Stomach smooth muscle (tissue), 2 donors: ENCODE results near the gene MED12.

Experiments
- H3K27ac ChIP-seq: one replicate; pipeline ENCODE4 v1.7.0; 2013; ENCODE audit warnings: mild to moderate bottlenecking, low read length, inconsistent platforms
- H3K27me3 ChIP-seq, 2 donors: one replicate each; pipeline ENCODE4 v1.7.0; 2013; ENCODE audit warnings: low read length in 2 of 2; ENCODE audit not compliant: insufficient read depth in 2 of 2, control insufficient read depth in 1 of 2
- H3K36me3 ChIP-seq, 2 donors: one replicate each; pipeline ENCODE4 v1.7.0; 2013; ENCODE audit warnings: low read length in 2 of 2; ENCODE audit not compliant: control insufficient read depth in 2 of 2, insufficient read depth in 2 of 2
- H3K4me1 ChIP-seq: one replicate; pipeline ENCODE4 v1.7.0; 2013; ENCODE audit warnings: low read length; ENCODE audit not compliant: control insufficient read depth, insufficient read depth
- H3K4me3 ChIP-seq, 2 donors: one replicate each; pipeline ENCODE4 v1.7.0; 2013; ENCODE audit warnings: low read length in 2 of 2
- H3K9ac ChIP-seq, 2 donors: one replicate each; pipeline ENCODE4 v1.7.0; 2013; ENCODE audit warnings: low read length in 2 of 2, mild to moderate bottlenecking in 1 of 2
- H3K9me3 ChIP-seq, 2 donors: one replicate each; pipeline ENCODE4 v1.7.0; 2013; ENCODE audit warnings: low read length in 2 of 2; ENCODE audit not compliant: control insufficient read depth in 2 of 2
- donor health status: healthy.
- donor health status: Pancreatic carcinoma.

The MED12 gene

DNA sequence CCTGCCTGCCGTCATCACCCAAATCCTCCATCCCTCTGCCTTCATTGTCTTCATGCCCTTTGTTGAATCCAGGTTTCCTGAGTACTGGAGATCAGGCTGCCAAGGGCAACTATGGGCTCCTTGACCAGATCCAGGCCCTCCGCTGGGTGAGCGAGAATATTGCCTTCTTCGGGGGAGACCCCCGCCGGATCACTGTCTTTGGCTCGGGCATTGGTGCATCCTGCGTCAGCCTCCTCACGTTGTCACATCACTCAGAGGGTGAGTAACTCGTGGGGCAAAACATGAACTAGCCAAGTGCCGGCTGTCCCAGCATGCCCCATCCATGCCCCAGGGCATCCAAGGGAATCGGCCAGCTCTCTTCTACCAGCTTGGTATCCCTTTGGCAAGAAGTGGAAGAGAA lies 45.7 kb downstream of the MED12 start:
- Histone ChIP-seq H3K4me3 (no peak overlapping the region), H3K27me3 (peaks cover 0 to 14% of the 10 kb centered on the region in 2 donors), H3K9ac (no peak overlapping the region), H3K4me1 (no peaks in the 10 kb centered on the region), H3K36me3 (no peaks in the 10 kb centered on the region), H3K27ac (no peak overlapping the region), H3K9me3 (no peaks in the 10 kb centered on the region)

GRCh38 chrX:71166461-71166860 lies 48.1 kb downstream of the MED12 start:
- Histone ChIP-seq H3K9ac (no peak overlapping the region), H3K4me1 (no peaks in the 10 kb centered on the region), H3K36me3 (no peaks in the 10 kb centered on the region), H3K9me3 (no peaks in the 10 kb centered on the region), H3K27ac (no peak overlapping the region), H3K4me3 (no peak overlapping the region), H3K27me3 (peaks cover 0 to 16% of the 10 kb centered on the region in 2 donors)

DNA sequence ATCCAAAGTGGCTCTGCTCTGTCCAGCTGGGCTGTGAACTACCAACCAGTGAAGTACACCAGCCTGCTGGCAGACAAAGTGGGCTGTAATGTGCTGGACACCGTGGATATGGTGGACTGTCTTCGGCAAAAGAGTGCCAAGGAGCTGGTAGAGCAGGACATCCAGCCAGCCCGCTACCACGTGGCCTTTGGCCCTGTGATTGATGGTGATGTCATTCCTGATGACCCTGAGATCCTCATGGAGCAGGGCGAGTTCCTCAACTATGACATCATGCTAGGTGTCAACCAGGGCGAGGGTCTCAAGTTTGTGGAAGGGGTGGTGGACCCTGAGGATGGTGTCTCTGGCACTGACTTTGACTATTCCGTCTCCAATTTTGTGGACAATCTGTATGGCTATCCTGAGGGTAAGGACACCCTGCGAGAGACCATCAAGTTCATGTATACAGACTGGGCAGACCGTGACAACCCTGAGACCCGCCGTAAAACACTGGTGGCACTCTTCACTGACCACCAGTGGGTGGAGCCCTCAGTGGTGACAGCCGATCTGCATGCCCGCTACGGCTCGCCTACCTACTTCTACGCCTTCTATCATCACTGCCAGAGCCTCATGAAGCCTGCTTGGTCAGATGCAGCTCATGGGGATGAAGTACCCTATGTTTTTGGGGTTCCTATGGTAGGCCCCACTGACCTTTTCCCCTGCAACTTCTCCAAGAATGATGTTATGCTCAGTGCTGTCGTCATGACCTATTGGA lies 48.8 kb downstream of the MED12 start:
- Histone ChIP-seq H3K4me3 (no peak overlapping the region), H3K27ac (no peak overlapping the region), H3K9me3 (no peaks in the 10 kb centered on the region), H3K36me3 (no peaks in the 10 kb centered on the region), H3K9ac (no peak overlapping the region), H3K27me3 (peaks cover 0 to 16% of the 10 kb centered on the region in 2 donors), H3K4me1 (no peaks in the 10 kb centered on the region)

- H3K27me3 ChIP-seq: peaks cover 0 to 10% of the 10 kb centered on the region in 2 donors
- H3K27ac ChIP-seq: no peak overlapping the region
- no peak overlapping the region for H3K9ac ChIP-seq
- H3K36me3 ChIP-seq: no peaks in the 10 kb centered on the region
- no peaks in the 10 kb centered on the region for H3K4me1 ChIP-seq
- H3K9me3 ChIP-seq: no peaks in the 10 kb centered on the region
- no peak overlapping the region for H3K4me3 ChIP-seq
Observed at GRCh38 chrX:71168134-71168533, 49.7 kb downstream of the MED12 start.

- peaks cover 0 to 6% of the 10 kb centered on the region in 2 donors for H3K27me3 ChIP-seq
- H3K27ac ChIP-seq: no peak overlapping the region
- H3K36me3 ChIP-seq: no peaks in the 10 kb centered on the region
- no peak overlapping the region for H3K4me3 ChIP-seq
- H3K9ac ChIP-seq: no peak overlapping the region
- H3K9me3 ChIP-seq: no peaks in the 10 kb centered on the region
- no peaks in the 10 kb centered on the region for H3K4me1 ChIP-seq
Observed at GRCh38 chrX:71169586-71169985, 51.2 kb downstream of the MED12 start.

- Histone ChIP-seq H3K4me3 (no peak overlapping the region), H3K36me3 (no peaks in the 10 kb centered on the region), H3K27ac (no peak overlapping the region), H3K9ac (no peak overlapping the region), H3K27me3 (peaks cover 0 to 6% of the 10 kb centered on the region in 2 donors), H3K4me1 (no peaks in the 10 kb centered on the region), H3K9me3 (no peaks in the 10 kb centered on the region)
Observed at GRCh38 chrX:71170660-71171059, 52.3 kb downstream of the MED12 start.

DNA sequence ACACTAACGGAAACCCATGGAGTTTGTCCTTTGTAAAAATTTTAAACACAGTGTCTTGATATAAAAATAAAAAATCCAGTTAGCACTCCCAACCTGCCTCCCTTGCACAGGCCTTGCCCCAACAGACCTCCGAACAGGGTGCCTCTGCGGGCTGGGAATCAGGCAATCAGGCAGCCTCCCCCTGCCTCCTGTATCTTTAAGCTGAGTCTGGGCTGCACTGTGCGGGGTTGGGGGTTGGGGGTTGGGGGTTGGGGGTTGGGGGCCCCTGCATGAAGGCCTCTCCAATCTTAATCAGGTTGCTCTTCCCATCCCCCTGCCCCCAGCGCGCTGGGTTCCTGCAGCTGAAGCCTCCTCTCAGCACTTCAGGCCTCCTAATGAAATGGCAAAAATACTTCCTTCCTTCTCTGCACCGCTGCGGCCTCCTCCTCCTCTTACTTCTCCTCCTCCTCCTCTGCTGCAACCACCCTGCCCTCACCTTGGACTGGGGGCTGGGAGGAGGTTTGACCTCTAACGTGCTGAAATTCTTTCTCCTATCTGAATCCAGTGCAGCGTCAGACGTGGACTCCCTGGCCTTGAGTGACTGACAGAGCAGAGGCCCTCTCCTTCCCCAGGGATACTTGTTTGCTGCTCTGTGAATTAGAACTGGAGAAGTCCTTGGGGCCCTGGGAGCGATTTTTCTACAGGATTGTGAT lies 52.9 kb downstream of the MED12 start:
- H3K27ac ChIP-seq: no peak overlapping the region

GRCh38 chrX:71173440-71173839 lies 55.0 kb downstream of the MED12 start:
- no peaks in the 10 kb centered on the region for H3K9me3 ChIP-seq
- peaks cover 0 to 5% of the 10 kb centered on the region in 2 donors for H3K27me3 ChIP-seq
- H3K4me3 ChIP-seq: no peak overlapping the region
- no peaks in the 10 kb centered on the region for H3K36me3 ChIP-seq
- no peak overlapping the region for H3K9ac ChIP-seq
- H3K27ac ChIP-seq: no peak overlapping the region
- no peaks in the 10 kb centered on the region for H3K4me1 ChIP-seq

More for the DNA sequence above, 52.9 kb downstream of the MED12 start:
- Histone ChIP-seq H3K4me1 (no peaks in the 10 kb centered on the region), H3K4me3 (no peak overlapping the region), H3K9me3 (no peaks in the 10 kb centered on the region), H3K9ac (no peak overlapping the region), H3K27me3 (peaks cover 0 to 6% of the 10 kb centered on the region in 2 donors), H3K36me3 (no peaks in the 10 kb centered on the region)

DNA sequence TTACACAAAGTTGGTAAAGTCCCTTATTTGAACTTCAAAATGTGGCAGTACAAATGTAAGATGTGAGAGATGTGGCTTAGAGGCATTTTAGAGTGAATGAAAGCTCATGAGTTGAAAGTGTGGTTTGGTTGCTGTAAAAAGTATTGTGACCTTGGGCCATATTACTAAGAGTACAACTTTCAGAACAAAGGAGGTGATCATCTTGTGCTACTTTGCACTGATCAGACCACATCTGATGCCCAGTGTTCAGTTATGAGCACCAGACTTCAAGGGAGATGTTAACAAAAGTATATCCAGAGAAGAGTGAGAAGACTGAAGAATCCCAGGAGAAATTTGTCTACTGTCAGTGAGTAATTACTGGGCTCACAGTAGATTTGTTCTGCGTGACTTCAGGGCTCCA lies 56.4 kb downstream of the MED12 start:
- Histone ChIP-seq H3K9me3 (no peaks in the 10 kb centered on the region), H3K4me1 (no peaks in the 10 kb centered on the region), H3K9ac (no peak overlapping the region), H3K27me3 (peaks cover 0 to 6% of the 10 kb centered on the region in 2 donors), H3K27ac (no peak overlapping the region), H3K4me3 (no peak overlapping the region), H3K36me3 (no peaks in the 10 kb centered on the region)

GRCh38 chrX:71175531-71175930 lies 57.1 kb downstream of the MED12 start:
- Histone ChIP-seq H3K4me3 (no peak overlapping the region), H3K27ac (no peak overlapping the region), H3K9ac (no peak overlapping the region), H3K9me3 (no peaks in the 10 kb centered on the region), H3K36me3 (no peaks in the 10 kb centered on the region), H3K4me1 (no peaks in the 10 kb centered on the region), H3K27me3 (peaks cover 0 to 6% of the 10 kb centered on the region in 2 donors)

DNA sequence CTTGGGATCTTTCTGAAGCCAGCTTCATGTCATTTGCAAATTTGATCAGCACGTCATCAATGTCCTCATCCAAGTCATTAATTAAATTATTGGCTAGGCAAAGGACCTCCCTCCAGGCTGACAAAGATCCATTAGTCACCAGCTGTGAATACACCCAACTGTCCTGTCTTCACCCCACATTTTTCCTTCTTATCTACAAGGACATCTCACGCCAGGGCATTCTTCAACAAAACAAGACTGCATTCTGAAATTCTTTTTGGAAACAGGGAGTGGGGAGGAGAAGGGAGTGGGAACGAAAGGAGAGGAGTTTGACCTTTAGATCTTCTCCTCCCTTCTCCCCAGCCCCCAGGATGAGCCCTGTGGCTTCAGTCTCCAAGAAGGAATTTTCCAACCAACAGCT lies 58.9 kb downstream of the MED12 start:
- Histone ChIP-seq H3K4me1 (peaks cover 3% of the 10 kb centered on the region), H3K4me3 (no peak overlapping the region), H3K9ac (no peak overlapping the region), H3K27ac (no peak overlapping the region), H3K27me3 (peaks cover 0 to 7% of the 10 kb centered on the region in 2 donors), H3K36me3 (no peaks in the 10 kb centered on the region), H3K9me3 (no peaks in the 10 kb centered on the region)
